ENCODE data around the gene TAF1C.

TAF1C gene

GRCh38 chr16:84182104-84182503 is 4.8 kb downstream of the TAF1C start:
- DNase-seq, result no peak

DNA sequence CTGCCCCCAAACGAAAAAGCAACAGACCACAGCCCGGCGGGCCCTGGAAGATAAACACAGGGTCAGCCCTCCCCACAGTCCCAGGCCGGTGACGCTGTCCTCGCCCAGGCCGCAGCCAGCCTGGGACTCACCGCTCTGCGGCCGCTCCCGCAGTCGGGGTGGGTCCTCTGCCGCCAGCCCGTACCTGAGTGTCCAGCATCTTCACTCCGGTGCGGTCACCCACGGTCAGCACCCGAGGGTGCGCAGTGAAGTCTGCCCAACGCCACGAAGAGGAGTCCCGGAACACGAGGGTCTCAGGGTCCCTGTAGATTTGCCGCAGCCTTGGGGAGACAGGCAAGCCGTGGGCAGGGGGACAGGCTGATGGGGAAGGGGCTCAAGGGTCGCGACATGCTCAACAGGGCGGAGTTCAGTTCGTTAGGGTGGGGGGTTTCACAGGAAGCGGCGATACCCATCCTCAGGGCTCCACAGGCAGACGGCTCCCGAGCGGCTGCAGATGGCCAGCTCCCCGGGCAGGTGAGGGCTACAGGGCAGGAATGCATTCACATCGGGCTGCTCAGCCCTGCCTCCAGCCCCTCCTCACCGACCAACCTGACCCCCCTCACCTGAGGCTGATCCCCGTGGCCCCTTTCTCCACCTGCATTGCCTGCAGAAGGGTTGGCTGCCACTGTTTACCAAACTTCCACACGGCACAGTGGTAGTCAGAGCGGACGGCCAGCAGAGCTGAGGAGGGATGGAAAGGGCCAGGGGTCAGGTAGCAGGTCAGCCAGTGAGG is 5.5 kb downstream of the TAF1C start:
- DNase-seq, result no peak

GRCh38 chr16:84180519-84181140 is 6.2 kb downstream of the TAF1C start:
- DNase-seq, result no peak

DNA sequence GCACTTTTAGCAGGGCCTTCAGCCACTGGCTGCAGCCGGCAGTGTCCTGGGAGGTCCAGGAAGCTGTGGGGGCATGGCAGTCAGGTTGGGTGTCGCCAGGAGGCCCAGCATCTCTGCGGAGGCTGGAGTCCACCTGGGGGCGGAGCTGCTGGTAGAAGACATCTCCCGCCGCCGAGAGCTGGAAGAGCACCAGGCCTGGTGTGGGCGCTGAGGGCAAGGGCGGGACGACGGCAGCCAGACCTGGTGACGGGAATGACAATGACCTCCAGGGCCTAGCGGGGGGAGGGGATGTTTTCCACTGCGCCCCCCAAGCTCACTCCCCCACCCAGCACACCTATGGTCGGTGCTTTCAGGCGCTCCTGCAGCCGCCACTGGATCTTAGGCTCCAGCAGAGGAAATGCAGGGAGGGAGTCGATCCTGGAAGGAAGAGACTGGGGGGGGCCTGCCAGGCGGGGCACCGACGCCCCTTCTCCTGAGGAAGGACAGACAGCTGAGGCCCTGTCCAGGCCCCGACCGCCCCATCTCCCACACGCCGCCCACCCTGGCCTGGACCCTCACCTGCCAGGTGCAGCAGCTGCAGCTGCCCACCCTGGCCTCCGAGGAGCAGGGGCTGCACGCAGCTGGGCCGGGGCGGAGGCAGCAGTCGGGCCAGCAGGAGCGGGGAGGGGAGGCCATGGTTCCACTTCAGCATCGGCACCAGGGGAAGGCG is 7.1 kb downstream of the TAF1C start:
- no peak for DNase-seq

DNA sequence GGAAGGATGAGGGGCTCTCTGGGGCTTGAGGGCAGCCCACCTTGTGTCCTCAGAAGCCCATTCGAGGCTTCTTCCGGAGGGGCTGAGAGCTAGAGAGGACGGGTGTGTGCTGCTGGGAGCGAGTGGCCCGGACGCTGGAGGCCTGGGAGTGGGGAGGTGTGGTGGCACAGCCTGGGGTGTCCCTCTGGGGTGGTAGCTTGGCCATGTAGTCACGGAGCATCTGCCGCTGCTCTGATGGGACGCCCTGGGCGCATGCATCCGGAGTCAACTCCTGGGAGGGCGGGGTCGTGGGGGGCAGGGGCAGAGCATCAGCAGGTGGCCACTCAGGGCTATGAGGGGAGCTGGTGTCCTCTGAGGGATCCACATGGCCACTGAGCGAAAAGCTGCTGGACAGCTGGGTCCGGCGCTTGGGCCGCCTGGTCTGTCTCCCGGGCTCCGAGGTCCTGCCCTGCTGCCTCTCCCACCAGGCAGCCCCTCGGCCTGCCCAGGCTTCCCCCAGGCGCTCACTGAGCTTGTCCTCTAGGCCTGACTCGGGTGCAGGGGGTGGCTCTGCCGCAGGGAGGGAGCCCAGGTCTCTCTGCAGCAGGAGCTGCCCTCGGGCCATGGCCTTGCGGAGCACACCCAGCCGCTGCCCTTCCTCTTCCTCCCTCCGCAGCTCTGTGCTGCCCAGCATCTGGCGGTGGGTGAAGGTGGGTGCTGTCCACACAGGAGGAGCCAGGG is 7.8 kb downstream of the TAF1C start:
- DNase-seq, result no peak

DNA sequence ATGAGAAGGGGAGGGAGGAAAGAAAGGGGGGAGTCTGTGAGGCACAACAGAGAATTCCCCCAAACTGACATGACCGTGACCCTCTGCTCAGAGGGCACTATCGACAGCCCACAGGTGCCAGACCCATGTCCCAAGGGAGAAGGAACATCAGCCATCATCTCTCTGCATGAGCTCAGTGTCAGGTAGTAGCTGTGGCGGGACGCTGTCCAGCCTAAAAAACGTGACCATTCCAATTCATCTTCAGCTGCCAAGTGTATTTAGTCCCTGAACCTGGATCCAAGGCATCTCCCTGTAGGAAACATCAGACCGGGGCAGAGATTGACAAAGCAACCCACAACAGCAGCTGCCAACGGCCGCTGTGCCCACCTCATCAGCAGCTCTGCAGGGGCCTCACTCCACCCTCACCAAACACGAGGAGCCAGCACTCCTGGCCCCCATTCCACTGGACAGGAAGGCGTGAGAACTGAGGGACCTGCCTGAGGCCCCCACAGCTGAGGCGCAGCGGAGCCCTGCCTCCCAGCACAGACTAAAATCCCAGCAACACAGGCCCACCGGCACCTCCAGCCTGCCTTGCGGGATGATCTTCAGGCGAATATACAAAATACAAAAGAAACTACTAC is 8.6 kb downstream of the TAF1C start:
- DNase-seq, result no peak

DNA sequence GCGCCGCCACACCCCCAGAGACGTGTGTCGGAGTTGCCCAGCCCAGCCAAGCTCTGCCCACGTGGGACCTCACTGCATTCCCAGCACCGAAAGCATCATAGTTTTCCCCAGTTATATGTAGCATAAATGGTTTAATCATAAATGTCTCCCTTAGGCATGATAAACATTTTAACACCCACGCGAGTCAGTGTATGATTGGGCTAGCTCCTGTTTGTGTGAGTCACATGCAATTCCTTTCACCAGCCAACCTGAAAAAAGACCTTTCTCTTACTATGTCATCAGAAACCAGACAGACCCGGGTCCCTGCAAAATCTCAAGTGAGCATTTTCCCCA is 9.2 kb downstream of the TAF1C start:
- no peak for DNase-seq

DNA sequence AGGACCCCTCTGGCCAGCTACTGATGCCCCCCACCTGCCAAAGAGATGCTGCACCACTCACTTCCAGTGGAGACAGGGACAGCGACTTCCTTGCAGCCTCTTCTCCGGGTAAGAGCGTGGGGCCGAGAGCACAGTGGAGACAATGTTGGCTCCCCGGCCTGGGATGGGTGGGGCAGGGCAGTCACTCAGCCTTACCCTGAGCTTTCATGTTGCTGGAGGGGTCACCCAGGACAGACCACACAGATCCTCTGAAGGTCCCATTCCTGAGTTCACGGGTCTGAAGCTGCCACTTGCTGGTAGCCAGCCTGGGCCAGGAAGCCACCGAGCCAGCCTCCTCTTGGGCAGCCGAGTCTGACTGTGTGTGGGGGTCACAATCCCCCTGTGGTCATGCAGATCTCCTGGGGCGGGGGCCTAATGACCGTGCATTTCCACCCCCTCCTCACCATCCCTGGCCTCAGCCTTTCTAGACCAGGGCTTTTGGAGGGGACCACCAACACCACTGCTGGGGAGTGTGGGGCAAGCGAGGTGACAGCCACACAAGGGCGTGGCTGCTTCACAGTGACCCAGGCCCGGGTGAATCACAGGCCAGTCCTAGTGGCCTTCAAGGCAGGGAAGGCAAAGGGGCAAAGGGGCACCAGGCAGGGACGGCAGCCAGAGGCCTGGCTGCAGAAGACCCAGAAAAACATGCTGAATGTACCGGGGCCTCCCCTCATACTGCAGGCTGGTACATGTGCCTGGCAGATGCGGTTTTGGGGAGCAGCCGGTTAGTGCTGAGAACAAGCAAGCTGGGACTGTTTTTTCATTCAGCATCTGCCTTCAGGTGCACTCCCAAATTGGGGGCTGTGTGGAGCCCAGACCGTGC is 10.4 kb downstream of the TAF1C start:
- DNase-seq, result no peak

DNA sequence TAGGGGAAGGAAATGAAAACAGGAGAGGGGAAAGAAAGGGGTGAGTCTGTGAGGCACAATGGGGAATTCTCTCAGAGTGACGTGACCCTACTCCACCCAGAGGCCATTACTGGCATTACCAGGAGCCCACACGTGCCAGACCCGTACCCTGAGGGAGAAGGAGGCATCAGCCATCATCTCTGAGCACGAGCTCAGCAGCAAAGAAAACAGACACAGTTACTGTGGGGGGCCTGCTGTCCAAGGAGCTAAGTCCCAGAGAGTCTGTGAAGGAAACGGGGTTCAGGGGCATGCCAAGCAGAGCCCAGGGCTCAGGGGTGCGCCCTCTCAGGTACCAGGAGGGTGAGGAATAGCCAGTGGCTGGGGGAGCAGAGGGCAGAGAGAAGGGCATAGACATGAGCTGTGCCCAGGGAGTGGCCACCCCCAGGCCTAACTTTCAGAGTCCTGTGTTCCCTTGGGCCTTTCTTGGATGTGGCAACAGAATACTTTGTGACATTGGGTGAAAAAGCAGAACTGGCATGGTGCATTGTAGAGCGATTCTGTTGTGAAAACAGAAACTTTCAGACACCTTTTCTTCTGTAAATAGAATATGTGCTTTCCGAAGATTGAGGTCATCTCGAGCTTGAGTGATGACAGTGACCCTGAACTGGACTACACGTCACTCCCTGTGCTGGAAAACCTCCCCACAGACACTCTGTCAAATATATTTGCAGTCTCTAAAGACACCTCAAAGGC is 11.3 kb downstream of the TAF1C start:
- peak; percentile 77 for DNase-seq

- no peak for DNase-seq
Measured at GRCh38 chr16:84174396-84174795, 12.5 kb downstream of the TAF1C start.

- DNase-seq, result no peak
Measured at GRCh38 chr16:84169765-84170310, 17.0 kb downstream of the TAF1C start.

- DNase-seq, result no peak
Measured at GRCh38 chr16:84166796-84167695, 19.8 kb downstream of the TAF1C start.

GRCh38 chr16:84165746-84166145 is 21.1 kb downstream of the TAF1C start:
- DNase-seq, result no peak

- DNase-seq, result no peak
Measured at GRCh38 chr16:84161801-84162200, 25.1 kb downstream of the TAF1C start.

- no peak for DNase-seq
Measured at GRCh38 chr16:84161037-84161436, 25.8 kb downstream of the TAF1C start.

- no peak for DNase-seq
Measured at GRCh38 chr16:84159800-84160199, 27.1 kb downstream of the TAF1C start.

- no peak for DNase-seq
Measured at GRCh38 chr16:84159007-84159406, 27.9 kb downstream of the TAF1C start.

- no peak for DNase-seq
Measured at GRCh38 chr16:84156342-84156784, 30.5 kb downstream of the TAF1C start.

- DNase-seq, result no peak
Measured at GRCh38 chr16:84155771-84156170, 31.1 kb downstream of the TAF1C start.

DNA sequence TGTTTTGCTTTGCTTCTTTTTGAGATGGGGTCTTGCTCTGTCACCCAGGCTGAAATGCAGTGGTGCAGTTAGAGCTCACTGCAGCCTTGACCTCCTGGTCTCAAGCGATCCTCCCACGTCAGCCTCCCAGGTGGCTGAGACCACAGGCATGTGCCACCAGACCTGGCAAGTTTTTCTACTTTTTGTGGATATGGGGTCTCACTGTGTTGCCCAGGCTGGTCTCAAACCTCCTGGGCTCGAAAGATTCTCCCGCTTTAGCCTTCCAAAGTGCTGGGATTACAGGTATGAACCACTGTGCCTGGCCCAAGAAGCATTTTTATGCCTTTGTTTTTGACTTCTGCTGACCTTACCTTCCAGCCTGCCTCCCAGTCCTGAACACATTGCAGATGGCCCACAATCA is 31.6 kb downstream of the TAF1C start:
- no peak for DNase-seq

Measured in activated CD8-positive, alpha-beta memory T cell treated with anti-CD3 and anti-CD28 coated beads for 24 hours (primary cell).